NCI-H1048 (cell line): ENCODE data around the gene ACP5.

Experiments used
- DNase-seq: peaks from one replicate; lab custom pipeline; 2025; lab: John Stamatoyannopoulos, UW

Gene ACP5

DNA sequence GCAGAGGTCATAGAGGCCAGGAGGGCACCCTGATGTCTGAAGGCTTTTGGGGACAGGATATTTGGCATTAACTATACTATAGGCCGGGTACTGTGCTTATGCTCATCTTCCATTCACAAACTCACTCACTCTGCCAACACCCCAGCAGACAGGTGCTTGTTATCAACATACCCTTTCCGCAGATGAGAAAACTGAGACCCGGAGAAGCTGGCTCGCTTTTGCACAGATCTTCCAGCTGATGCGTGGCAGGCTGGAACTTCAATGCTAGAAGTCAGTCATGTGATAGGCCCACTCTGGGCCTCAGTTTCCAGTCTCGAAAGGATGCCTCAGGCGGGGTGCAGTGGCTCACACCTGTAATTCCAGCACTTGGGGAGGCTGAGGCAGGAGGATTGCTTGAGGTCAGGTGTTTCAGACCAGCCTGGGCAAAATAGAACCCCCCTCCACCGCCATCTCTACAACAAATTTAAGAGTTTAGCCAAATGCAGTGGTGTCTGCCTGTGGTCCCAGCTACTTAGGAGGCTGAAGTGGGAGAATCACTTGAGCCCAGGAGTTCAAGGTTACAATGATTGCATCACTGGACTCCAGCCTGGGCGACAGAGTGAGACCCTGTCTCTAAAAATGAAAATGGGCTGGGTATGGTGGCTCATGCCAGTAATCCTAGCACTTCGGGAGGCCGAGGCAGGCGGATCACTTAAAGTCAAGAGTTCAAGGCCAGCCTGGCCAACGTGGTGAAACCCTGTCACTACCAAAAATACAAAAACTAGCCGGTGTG, 29.3 kb downstream of the ACP5 start:
- DNase-seq = no peak

- DNase-seq = no peak
Measured at GRCh38 chr19:11541238-11541637, 36.2 kb downstream of the ACP5 start.

- no peak for DNase-seq
Measured at GRCh38 chr19:11540645-11541044, 36.8 kb downstream of the ACP5 start.

DNA sequence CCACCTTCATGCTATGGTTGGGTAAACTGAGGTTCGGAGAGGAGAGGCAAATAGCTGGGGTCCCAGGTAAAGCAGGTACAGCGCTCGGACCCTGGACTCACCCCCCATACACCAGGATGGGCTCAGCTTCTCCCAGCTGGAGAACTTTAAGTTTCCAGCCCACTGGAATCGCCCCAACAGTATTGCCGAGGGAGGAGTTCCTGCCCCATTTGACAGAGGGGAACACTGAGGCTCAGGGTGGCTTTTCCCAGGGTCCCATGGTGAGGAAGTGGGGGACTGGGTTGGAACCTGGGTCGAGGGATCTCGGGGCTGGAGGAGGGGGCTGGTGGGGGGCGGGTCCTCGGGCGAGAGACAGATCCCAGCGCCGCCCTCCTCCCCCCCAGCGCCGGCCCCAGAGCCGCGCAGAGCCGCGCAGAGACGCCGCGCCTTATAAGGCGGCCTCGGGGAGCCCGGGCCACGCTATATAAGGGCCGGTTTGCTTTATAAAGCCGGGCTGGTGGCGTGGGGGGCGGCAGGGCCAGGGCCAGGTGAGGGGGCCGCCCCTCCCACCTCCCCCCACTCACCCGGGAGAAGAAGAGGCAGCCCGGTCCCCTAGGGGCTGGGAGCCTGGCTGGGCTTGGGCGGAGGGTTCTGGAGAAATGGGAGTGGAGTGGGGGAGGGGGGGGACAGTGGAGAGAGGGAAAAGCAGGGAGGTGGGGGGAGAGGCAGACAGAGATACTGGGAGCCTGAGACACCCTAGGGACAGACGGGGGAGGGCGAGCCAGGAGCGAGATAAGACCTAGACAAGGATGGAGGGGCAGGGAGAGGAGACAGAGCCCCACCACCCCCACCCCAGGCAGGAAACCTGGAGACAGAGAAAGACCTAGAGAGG, 37.7 kb downstream of the ACP5 start:
- DNase-seq = no peak

DNA sequence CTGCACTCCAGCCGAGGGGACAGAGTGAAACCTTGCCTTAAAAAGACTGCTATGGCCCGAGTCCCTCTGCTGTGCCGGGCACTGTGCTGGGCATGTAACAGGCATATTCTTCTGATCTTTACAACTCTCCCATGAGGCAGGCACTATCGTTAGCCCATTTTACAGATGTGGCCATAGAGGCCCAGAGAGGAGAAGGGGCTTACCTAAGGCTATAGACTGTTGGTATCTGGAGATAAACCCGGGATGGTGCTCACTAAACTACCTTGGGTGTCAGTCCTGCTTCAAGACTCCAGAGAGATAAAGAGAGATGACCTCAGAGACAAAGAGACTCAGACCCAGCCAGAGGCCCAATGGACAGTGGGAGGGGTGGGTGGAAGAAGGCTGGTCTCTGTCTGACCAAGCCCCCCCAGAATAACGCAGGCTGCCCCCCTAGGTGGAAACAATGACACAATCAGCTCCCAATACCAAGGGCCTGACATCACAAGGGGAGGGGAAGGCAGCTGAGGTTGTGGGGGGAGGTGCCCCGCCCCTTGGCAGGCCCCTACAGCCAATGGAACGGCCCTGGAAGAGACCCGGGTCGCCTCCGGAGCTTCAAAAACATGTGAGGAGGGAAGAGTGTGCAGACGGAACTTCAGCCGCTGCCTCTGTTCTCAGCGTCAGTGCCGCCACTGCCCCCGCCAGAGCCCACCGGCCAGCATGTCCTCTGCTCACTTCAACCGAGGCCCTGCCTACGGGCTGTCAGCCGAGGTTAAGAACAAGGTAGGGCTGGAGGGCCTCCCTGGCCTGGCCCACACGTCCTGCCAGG, 39.0 kb downstream of the ACP5 start, which contains the start of gene CNN1:
Gene CNN1 (plus strand): TSS at position 620 of the 805 bp plus-strand sequence. CDS start 77 bp downstream, at position 697.
- DNase-seq = no peak

GRCh38 chr19:11535792-11536595, 41.5 kb downstream of the ACP5 start:
- DNase-seq = peak; percentile 72

GRCh38 chr19:11534948-11535347, 42.5 kb downstream of the ACP5 start:
- no peak for DNase-seq

- no peak for DNase-seq
Measured at GRCh38 chr19:11534538-11534937, 42.9 kb downstream of the ACP5 start.

DNA sequence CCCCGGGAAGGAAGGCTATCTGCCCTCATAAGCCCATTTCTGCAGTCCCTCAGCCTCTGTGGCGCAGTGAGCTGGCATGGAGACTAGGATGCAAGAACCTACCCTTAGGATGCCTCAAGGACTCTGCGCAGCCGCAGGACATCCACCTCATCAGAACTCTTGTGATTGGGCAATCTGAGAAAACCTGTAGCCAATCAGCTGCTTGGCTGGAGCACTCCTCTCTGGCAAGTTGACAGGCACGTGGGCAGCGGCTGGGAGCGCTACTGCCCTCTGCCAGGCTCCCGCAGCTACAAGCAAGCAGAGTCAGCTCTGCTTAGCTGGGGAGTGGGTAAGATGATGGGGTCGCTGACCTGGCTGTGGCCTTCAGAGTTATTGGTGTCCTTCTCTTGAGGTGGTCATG, 47.0 kb downstream of the ACP5 start:
- peak; percentile 83 for DNase-seq

- DNase-seq = peak; percentile 92
Measured at GRCh38 chr19:11528551-11529341, 48.7 kb downstream of the ACP5 start, which contains the start of gene ECSIT. ECSIT (minus strand) TSS chr19:11529134; CDS start chr19:11519170, 9,964 bp downstream.
